Endothelial cell of umbilical vein (primary cell): Measurements from ENCODE around the gene COPS7B. TPM values are rescaled to one million over a fixed set of nuclear protein-coding genes. Genes with fewer than 3 reads are reported as not detected.

Source experiments
- Bru-seq: library from RNA; stranded (reverse); fragments of 400-500 nt; gene quantifications from one replicate; lab custom pipeline; 2021; lab: Mats Ljungman, UMichigan
- BruChase-seq, 2 experiments: library from RNA; stranded (reverse); fragments of 400-500 nt; gene quantifications; one replicate each; lab custom pipeline; 2021; lab: Mats Ljungman, UMichigan
- BruUV-seq: library from RNA; stranded (reverse); fragments of 400-500 nt; replicated peaks from 2 replicates; lab custom pipeline; 2021; lab: Mats Ljungman, UMichigan
- CTCF ChIA-PET: fragments of 300-600, 350-600 bp; sonication (Branson Sonifier 250); formaldehyde crosslinking; loops from one replicate; lab custom pipeline; 2021; ENCODE audit warnings: antibody characterized with exemption, inconsistent platforms; lab: Charles Lee
- POLR2A ChIA-PET: fragments of 300-600, 350-600 bp; sonication (Branson Sonifier 250); formaldehyde crosslinking; loops from one replicate; lab custom pipeline; 2021; ENCODE audit warnings: antibody characterized with exemption, inconsistent platforms; lab: Charles Lee
- DNase-seq: peaks from one replicate; pipeline ENCODE4 v3.0.0-alpha.2; 2011; ENCODE audit warnings: low read depth, low spot score
- FAIRE-seq: peaks from 2 replicates; lab custom pipeline; 2011; peaks lifted over from hg19 to GRCh38; lab: Jason Lieb, UNC
- H2AFZ ChIP-seq: 2 replicates; pipeline ENCODE4 v1.6.0; 2012; ENCODE audit warnings: low read depth, low read length, control low read depth, inconsistent platforms
- H3K27ac ChIP-seq: 2 replicates; pipeline ENCODE4 v1.5.1; 2011; ENCODE audit warnings: low read depth, mild to moderate bottlenecking, control low read depth, low read length, moderate library complexity; ENCODE audit not compliant: insufficient read depth
- H3K27me3 ChIP-seq, 2 experiments: 2 replicates each; pipeline versions ENCODE4 v1.6.0 to v1.6.1; 2011; ENCODE audit warnings: low read length in 2 of 2, mixed read lengths in 1 of 2; ENCODE audit not compliant: control insufficient read depth in 2 of 2, insufficient read depth in 2 of 2
- H3K36me3 ChIP-seq, 2 experiments: 2 replicates in 1 of 2; 3 replicates in 1 of 2; pipeline ENCODE4 v1.5.1; 2011; ENCODE audit warnings: low read length in 2 of 2, mild to moderate bottlenecking in 1 of 2, moderate library complexity in 1 of 2; ENCODE audit not compliant: control insufficient read depth in 2 of 2, insufficient read depth in 2 of 2; ENCODE audit errors: extremely low read depth in 1 of 2
- H3K4me1 ChIP-seq: 3 replicates; pipeline ENCODE4 v1.5.1; 2011; ENCODE audit warnings: mild to moderate bottlenecking, low read length; ENCODE audit not compliant: control insufficient read depth, insufficient read depth; ENCODE audit errors: extremely low read depth
- H3K4me2 ChIP-seq: 2 replicates; pipeline ENCODE4 v1.6.1; 2011; ENCODE audit warnings: low read length, control low read depth, mixed read lengths; ENCODE audit not compliant: insufficient read depth
- H3K4me3 ChIP-seq, 3 experiments: fragments of 200-600 bp in 1 of 3; sonication (generic), shearing (Covaris generic) in 1 of 3; replicated peaks in 1 of 3; 2 replicates each; pipeline ENCODE4 v1.5.1; 2011 to 2016; ENCODE audit warnings: control low read depth in 3 of 3, low read length in 3 of 3, mild to moderate bottlenecking in 2 of 3, inconsistent platforms in 1 of 3, low read depth in 1 of 3, moderate library complexity in 1 of 3; ENCODE audit not compliant: insufficient read depth in 1 of 3
- H3K79me2 ChIP-seq: 2 replicates; pipeline ENCODE4 v1.6.0; 2012; ENCODE audit warnings: low read length, inconsistent platforms; ENCODE audit not compliant: control insufficient read depth, insufficient read depth
- H3K9ac ChIP-seq: replicated peaks from 2 replicates; pipeline ENCODE3; 2011; ENCODE audit warnings: low read length, control low read depth; ENCODE audit not compliant: insufficient read depth; ENCODE audit errors: extremely low read depth
- H3K9me1 ChIP-seq: replicated peaks from 3 replicates; pipeline ENCODE4 v1.6.0; 2011; ENCODE audit warnings: mild to moderate bottlenecking, low read length; ENCODE audit not compliant: control insufficient read depth, insufficient read depth; ENCODE audit errors: extremely low read depth
- H3K9me3 ChIP-seq: replicated peaks from 2 replicates; pipeline ENCODE4 v1.5.1; 2012; ENCODE audit warnings: low read length, inconsistent platforms; ENCODE audit not compliant: control insufficient read depth, insufficient read depth
- H4K20me1 ChIP-seq: replicated peaks from 2 replicates; pipeline ENCODE3; 2011; ENCODE audit warnings: mild to moderate bottlenecking, low read length; ENCODE audit not compliant: control insufficient read depth, insufficient read depth; ENCODE audit errors: extremely low read depth
- CTCF ChIP-seq, 2 donors: IDR thresholded peaks; 1 replicate in 1 of 2; 2 replicates in 1 of 2; pipeline ENCODE4 v1.5.1; 2011; ENCODE audit warnings: low read length in 2 of 2, mild to moderate bottlenecking in 2 of 2, moderate library complexity in 2 of 2, control low read depth in 1 of 2, inconsistent platforms in 1 of 2, low read depth in 1 of 2; ENCODE audit not compliant: insufficient read depth in 1 of 2; ENCODE audit errors: extremely low read depth in 1 of 2
- EZH2 ChIP-seq: IDR thresholded peaks from 2 replicates; pipeline ENCODE4 v1.6.1; 2012; ENCODE audit warnings: borderline replicate concordance, low read depth, mild to moderate bottlenecking, moderate library complexity, low read length, inconsistent platforms; ENCODE audit not compliant: severe bottlenecking
- GATA2 ChIP-seq: IDR thresholded peaks from 2 replicates; pipeline ENCODE4 v1.7.0; 2011; ENCODE audit warnings: low read depth, mild to moderate bottlenecking, moderate library complexity, mixed read lengths, low read length; ENCODE audit not compliant: insufficient read length, insufficient read depth
- POLR2A ChIP-seq: IDR thresholded peaks from 2 replicates; pipeline ENCODE4 v1.6.1; 2012; ENCODE audit warnings: low read depth, mild to moderate bottlenecking, control low read depth, low read length
- POLR2AphosphoS5 ChIP-seq: IDR thresholded peaks from 2 replicates; pipeline ENCODE4 v1.6.1; 2012; ENCODE audit warnings: low read depth, mild to moderate bottlenecking, control low read depth, low read length, moderate library complexity; ENCODE audit not compliant: insufficient read depth
- dilution Hi-C: fragments of 300-500 bp; cut with MboI; formaldehyde crosslinking; loops from one replicate; pipeline ENCODE4 v1.15.0; 2019; ENCODE audit warnings: low sequenced_read_pairs; ENCODE audit not compliant: extremely low pct_ligation_motif_present
- intact Hi-C: fragments of 100-400 bp; cut with micrococcal nuclease; formaldehyde crosslinking; loops from one replicate; pipeline ENCODE4 v1.10.0; 2022
- long read RNA-seq: library from polyadenylated mRNA; stranded (forward); transcript quantifications from one replicate; pipeline ENCODE4 v2.0.0, GENCODE V29; 2021
- polyA minus RNA-seq, 3 experiments: library from RNA; depleted of rRNA, polyadenylated mRNA; stranded (reverse); fragments of >200 nt; gene quantifications; 1 replicate in 1 of 3; 2 replicates in 2 of 3; pipeline ENCODE4 v1.2.3, GENCODE V29; 2011
- polyA plus RNA-seq, 4 experiments: library from polyadenylated mRNA; depleted of rRNA in 3 of 4; stranded (reverse) in 3 of 4; unstranded in 1 of 4; fragments of >200 nt; gene quantifications; 2 replicates each; pipeline versions ENCODE4 v1.2.1 to v1.2.3, GENCODE V29; 2011 to 2012; ENCODE audit warnings: missing spikeins in 1 of 4
- total RNA-seq: library from RNA; stranded (reverse); gene quantifications from 2 replicates; pipeline ENCODE4 v1.2.3, GENCODE V29; 2021

COPS7B gene
- 42.4 and 50.3 TPM in 2 replicates for total RNA-seq
- polyA plus RNA-seq: 59.2 and 60.2 TPM in 2 replicates
- polyA plus RNA-seq (2011; cell fraction: cytosol; rRNA removed): 48.5 and 53.3 TPM in 2 replicates
- 148 and 157 TPM in 2 replicates for polyA plus RNA-seq (2011; cell fraction: nucleus; rRNA removed)
- polyA plus RNA-seq (2012): 40.4 and 42.9 TPM in 2 replicates
- polyA minus RNA-seq: 42.4 and 45.0 TPM in 2 replicates
- polyA minus RNA-seq (2011; cell fraction: cytosol; rRNA and poly(A)+ RNA removed): 10.2 TPM
- polyA minus RNA-seq (2011; cell fraction: nucleus; rRNA and poly(A)+ RNA removed): 35.7 and 45.4 TPM in 2 replicates
- Bru-seq, nascent RNA: percentile 78 among the genes with signal in this experiment
- BruChase-seq, experiment 1, labeled RNA remaining after a 6-hour chase: percentile 83 among the genes with signal in this experiment
- percentile 90 among the genes with signal in this experiment for BruChase-seq, experiment 2, labeled RNA remaining after a 2-hour chase
- long read RNA-seq, transcript COPS7B-224 (6 exons, 2,500 nt): minor isoform, 13 of 145 reads
- long read RNA-seq, transcript COPS7B-201 (7 exons, 2,544 nt): major isoform, 104 of 145 reads
- long read RNA-seq, partial matches to known transcripts: 1 of 145 reads
- long read RNA-seq, other reads (novel, unspliced or antisense): 16 of 145 reads

GRCh38 chr2:231786177-231786916, at the start of gene COPS7B:
TSS of gene COPS7B (plus strand) at chr2:231786445. CDS start at chr2:231788571, 2,126 bp downstream.
- Histone ChIP-seq H3K9me3 (no peaks in the 10 kb centered on the region), H3K27me3 (no peaks in the 10 kb centered on the region), H3K9ac (peak within 1 kb of the TSS; percentile 72), H3K4me3 (peak within 1 kb of the TSS; percentile 46 to 84 (median 64)), H3K79me2 (peaks cover 46% of the 10 kb centered on the region), H3K9me1 (no peaks in the 10 kb centered on the region), H3K4me1 (peaks cover 27% of the 10 kb centered on the region), H3K27ac (peak within 1 kb of the TSS; percentile 53), H4K20me1 (no peaks in the 10 kb centered on the region), H3K36me3 (peaks cover 3 to 5% of the 10 kb centered on the region in 2 experiments), H2AFZ (peak within 1 kb of the TSS; percentile 97), H3K4me2 (peak within 1 kb of the TSS; percentile 84)
- BruUV-seq: no TSS peak
- peak; percentile 85 for DNase-seq
- dilution Hi-C loops: no loop called here
- POLR2A ChIA-PET: interaction anchor here (0.5 kb wide), 1 partner anchor 516 kb away, joined by 4 read pairs; no protein-coding TSS in a partner anchor
- intact Hi-C loops: loop anchor here (1.0 kb wide), 1 partner anchor 174 kb away; no protein-coding TSS in a partner anchor
- TF ChIP-seq POLR2A: peak; percentile 69
- no peak for TF ChIP-seq EZH2
- peak; percentile 34 to 42 for TF ChIP-seq CTCF (IDR thresholded peaks at IDR 0.05; ENCODE audit: extremely low read depth in 1 of 2, insufficient read depth in 1 of 2, low read depth in 1 of 2, low read length in 2 of 2)
- TF ChIP-seq GATA2: no peak
- peak; percentile 74 for TF ChIP-seq POLR2AphosphoS5
- FAIRE-seq: peak; percentile 63
- CTCF ChIA-PET: interaction anchor here (0.7 to 3.2 kb wide), 7 partner anchors 8 to 111 kb away, joined by 3 to 17 read pairs (median 4); no protein-coding TSS in a partner anchor
